HG02610 (cell line): Measurements from ENCODE around the gene DCANP1.

Experiments
- ATAC-seq: cut with Tn5 transposase; IDR thresholded peaks from one replicate; pipeline ENCODE4 v1.9.1; 2021; ENCODE audit warnings: mild to moderate bottlenecking, moderate library complexity; ENCODE audit not compliant: unreplicated experiment

The DCANP1 gene

GRCh38 chr5:135458356-135458755 is 11.2 kb upstream of the DCANP1 start:
- no peak for ATAC-seq

GRCh38 chr5:135457424-135458071 is 10.4 kb upstream of the DCANP1 start:
- peak; percentile 52 for ATAC-seq

GRCh38 chr5:135456238-135457099 is 9.3 kb upstream of the DCANP1 start:
- peak; percentile 80 for ATAC-seq

GRCh38 chr5:135455876-135456237 is 8.7 kb upstream of the DCANP1 start:
- no peak for ATAC-seq

DNA sequence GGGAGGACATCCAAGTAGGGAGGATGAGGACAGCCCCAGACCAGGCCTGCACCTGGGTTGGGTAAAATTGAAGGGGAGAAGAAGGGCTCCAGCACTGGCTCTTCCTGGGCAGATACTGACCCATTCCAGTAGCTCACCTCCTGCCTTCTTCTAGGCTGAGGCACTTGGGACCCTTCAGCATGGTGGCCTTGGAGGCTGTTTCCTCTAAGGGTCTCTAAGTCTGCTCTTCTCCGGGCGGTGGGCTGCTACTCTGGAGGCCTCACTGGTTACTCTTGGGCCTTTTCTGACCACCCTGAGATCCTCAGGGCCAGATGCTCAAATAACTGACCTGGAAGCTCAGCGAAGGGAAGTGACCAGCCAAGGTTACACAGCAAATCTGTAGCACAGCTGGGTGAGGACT is 7.8 kb upstream of the DCANP1 start:
- no peak for ATAC-seq

GRCh38 chr5:135453613-135454012 is 6.5 kb upstream of the DCANP1 start:
- no peak for ATAC-seq

DNA sequence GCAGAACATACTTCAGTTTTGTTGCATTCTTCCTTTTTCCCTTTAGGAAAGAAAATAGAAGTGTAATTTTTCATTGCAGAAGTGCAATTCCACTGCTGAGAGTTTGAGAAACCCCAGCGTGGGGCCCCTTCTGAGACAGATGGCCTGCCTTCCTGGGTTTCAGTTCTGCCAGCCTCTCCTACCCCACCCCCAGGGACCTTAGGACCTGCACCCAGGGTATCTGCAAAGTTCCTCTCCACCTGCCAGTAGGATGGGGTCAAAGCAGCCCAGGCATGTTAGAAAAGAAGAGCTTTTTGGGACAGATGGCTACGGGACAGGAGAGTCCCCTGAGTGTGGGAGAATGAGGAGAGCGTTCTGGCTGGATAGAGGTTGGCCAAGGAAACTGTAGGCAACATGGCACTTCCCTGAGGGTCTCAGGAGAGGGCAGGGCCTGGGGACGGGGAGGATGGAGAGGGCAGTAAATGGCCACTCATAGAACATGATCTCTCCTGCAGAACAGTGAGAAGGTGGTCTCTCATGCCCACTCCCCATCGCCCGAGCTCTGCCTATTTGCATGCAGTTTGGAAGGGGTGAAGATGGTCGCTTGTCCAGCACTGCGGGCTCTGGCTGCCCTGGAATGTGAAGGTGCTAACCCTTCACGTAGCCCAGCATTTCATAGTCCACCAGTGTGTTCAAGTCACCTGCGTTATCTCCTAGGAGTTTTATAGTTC is 5.3 kb upstream of the DCANP1 start, which contains the start of gene TIFAB:
TSS of gene TIFAB (minus strand) at position 31 of the 710 bp plus-strand sequence. CDS start 2,412 bp downstream, outside the sequence.
- ATAC-seq = no peak

- ATAC-seq = no peak
Observed at GRCh38 chr5:135451581-135452320, 4.6 kb upstream of the DCANP1 start.

GRCh38 chr5:135450952-135451351 is 3.8 kb upstream of the DCANP1 start:
- ATAC-seq = no peak

DNA sequence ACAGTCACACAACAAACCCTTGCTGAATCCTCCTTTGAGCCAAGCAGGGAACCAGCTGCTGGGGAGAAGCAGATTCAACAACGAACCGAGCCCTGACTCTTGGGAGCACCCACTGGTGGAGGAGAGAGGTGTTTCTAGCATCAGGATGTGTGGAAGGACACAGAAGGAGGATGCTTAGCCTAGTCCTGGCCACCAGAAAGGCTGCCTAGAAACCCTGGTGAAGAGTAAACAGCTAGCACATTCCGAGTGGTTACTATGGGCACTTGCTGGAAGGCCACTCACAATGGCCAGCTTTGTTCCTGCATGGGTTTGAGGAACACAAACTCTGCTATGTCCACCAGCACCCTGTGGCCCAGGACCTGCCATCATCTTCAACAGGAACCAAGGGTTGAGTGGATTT is 3.2 kb upstream of the DCANP1 start:
- no peak for ATAC-seq

DNA sequence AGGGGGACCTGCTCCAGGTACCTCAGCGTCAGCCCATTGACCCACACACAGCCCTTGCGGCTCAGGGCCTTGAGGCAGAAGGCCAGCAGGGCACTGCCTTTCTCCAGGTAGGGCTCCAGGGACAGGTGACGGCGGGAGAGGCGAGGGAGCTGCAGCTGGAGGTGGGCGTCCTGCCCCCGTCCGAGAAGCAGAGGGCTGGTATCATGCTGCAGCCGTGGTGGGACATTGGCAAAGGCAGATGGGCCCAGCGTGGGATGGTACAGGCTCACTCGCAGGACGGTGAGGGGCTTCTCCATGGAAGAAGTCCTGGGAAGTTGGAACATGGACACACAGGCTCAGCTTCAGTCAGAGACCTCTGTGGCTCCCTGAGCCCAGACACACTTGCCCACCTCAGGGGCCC is 2.5 kb upstream of the DCANP1 start:
- ATAC-seq = no peak

DNA sequence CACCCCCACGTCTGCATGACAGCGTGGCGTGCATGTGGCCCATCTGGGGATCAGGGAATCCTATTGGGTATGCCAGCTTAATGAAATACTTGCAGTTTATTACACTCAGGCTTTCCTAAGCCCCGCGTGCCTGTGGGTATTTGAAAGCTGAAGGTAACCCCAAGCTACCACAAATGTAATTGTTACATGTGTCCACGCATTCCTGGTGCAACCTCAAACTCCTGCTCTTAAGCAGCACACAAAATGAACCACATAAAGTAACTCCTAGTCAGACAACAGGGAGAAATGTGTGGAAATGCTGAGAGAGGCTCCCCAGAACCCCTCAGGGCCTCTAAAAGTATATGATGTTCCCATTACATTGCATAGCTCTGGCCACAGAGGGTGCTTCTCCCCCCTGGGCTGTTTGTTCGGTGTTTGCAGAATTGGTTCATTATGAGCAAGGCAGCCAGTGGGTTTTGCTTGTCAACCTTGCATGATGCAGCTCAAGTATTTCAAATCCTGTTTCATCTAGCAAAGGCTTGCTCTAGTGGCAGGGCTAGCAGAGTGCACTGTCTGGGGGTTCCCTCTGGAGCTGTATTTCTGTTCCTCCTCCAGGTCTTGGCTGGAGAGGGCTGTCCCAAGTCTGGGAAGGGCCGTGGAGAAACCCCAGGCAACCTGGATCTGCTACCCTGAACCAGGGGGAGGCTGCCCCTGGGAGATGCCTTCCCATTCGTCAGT is 1.8 kb upstream of the DCANP1 start:
- ATAC-seq = no peak

DNA sequence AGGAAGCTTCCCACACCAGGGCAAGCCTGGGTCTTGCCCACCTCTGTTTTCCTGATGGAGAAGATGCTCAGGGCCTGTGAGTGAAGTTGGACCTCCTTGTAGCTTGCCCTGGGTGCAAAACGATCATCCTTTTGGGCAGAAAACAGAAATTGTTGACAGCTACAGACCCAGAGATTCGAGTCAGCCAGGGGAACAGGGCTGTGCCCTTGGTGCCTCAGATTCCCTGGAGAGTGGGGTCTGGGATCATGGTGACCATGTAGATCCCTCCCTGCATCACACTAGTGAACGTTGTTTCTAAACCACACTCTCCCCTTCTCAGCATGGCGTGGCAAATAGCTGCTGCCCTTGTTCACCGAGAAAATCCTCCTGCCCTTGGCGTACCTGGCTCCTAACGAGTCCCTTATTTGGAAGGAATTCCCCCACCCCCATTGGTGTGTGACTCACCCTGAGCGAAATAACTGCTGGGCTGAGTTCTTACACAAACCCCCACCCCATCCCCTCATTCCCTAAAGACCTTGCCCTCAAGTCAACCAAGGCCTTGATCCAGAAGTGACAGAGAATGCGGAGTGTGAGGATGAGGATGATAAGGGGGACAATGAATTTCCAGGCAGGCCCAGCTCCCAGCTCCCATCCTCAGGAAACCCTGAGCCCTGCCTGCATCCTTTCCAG is 1.1 kb upstream of the DCANP1 start:
- no peak for ATAC-seq

DNA sequence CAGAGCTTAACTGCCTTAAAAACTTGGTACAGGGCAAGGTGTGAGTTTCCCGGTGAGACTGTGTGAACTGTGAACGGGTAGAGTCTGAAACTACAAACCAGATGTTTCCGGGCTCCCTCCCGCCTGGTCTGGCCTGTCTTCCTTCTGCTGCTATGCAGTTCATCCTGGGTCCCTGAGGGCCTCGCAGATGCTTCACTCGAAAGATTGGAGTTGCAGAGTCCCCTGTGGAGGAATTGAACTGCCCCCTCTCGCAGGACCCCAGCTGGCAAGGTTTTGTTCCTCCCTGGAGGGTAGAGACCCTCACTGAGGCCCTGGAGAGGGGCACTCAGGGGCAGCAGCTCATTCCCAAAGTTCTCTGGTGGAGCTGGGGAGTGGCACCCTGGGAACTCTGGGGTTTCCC is 533 bp downstream of the DCANP1 start:
- ATAC-seq = no peak

GRCh38 chr5:135446206-135446605 is 942 bp downstream of the DCANP1 start:
- ATAC-seq = no peak

DNA sequence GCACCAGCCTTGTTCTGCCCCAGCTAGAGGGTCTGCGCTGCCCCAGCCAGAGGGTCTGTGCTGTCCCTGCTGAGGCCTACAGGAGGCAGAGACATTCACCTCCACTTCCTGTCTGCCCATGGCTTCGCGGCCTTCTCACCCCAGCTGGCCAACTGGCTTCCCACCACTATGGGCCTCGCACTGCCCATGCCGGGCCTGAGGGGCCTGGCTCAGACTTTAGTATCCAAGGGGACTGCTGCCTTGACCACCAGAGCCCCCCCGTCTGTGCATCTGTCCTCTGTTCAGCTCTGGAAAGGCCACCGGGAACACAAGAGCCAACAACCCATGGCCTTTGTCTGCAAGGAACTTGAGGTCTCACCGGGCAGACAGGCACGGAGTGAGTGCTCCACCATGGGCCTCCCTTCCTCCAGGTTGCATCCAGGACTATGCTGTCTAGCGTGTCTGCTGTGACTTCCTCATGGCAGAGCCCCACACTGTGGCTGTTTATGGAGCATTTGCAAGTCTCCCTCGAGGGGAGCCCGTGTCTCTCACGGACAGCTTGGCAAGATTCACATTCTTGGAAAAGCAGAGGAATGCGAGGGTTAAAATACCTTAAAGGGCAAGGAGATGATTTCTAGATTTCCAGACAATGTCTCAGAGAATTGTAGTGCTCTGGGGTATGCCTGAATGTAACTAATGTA is 1.7 kb downstream of the DCANP1 start:
- no peak for ATAC-seq

- no peak for ATAC-seq
Observed at GRCh38 chr5:135444881-135445280, 2.3 kb downstream of the DCANP1 start.

GRCh38 chr5:135444360-135444759 is 2.8 kb downstream of the DCANP1 start:
- ATAC-seq = no peak
